Gastroesophageal sphincter (tissue), 4 donors: ENCODE results near the gene RBP3. TPM values are rescaled to one million over a fixed set of nuclear protein-coding genes. Genes with fewer than 3 reads are reported as not detected.

Source experiments
- ATAC-seq: fragments of 150-250 bp; one replicate; pipeline ENCODE4 v1.9.1; 2016; ENCODE audit warnings: mild to moderate bottlenecking, moderate library complexity
- H3K27ac ChIP-seq, 4 donors: fragments of 200-600 bp; sonication (generic) in 3 of 4; 1 replicate in 3 of 4; 2 replicates in 1 of 4; pipeline ENCODE4 v1.5.1; 2016 to 2019
- H3K27me3 ChIP-seq: fragments of 200-600 bp; sonication (generic); one replicate; pipeline ENCODE4 v1.5.1; 2019
- H3K36me3 ChIP-seq, 2 donors: fragments of 200-600 bp; sonication (generic); one replicate each; pipeline ENCODE4 v1.5.1; 2019; ENCODE audit warnings: control low read depth in 1 of 2
- H3K4me1 ChIP-seq, 3 donors: fragments of 200-600 bp; sonication (generic); 1 replicate in 2 of 3; 2 replicates in 1 of 3; pipeline ENCODE4 v1.5.1; 2016 to 2019; ENCODE audit warnings: control low read depth in 2 of 3
- H3K4me3 ChIP-seq, 2 donors: fragments of 200-600 bp; sonication (generic); one replicate each; pipeline ENCODE4 v1.5.1; 2019; ENCODE audit warnings: mild to moderate bottlenecking in 1 of 2, moderate library complexity in 1 of 2
- H3K9me3 ChIP-seq, 3 donors: fragments of 200-600 bp; sonication (generic); one replicate each; pipeline ENCODE4 v1.5.1; 2017 to 2019; ENCODE audit warnings: control low read depth in 2 of 3
- EP300 ChIP-seq: sonication (generic); formaldehyde crosslinking; IDR thresholded peaks from one replicate; pipeline ENCODE4 v1.6.1; 2017; ENCODE audit warnings: antibody characterized with exemption, mild to moderate bottlenecking
- POLR2A ChIP-seq, 2 donors: fragments of 450-650 bp; IDR thresholded peaks; one replicate each; pipeline ENCODE4 v1.6.1; 2017; ENCODE audit warnings: antibody characterized with exemption in 2 of 2, mild to moderate bottlenecking in 2 of 2, moderate library complexity in 1 of 2
- POLR2AphosphoS5 ChIP-seq: sonication (generic); formaldehyde crosslinking; IDR thresholded peaks from one replicate; pipeline ENCODE4 v1.6.1; 2017; ENCODE audit warnings: antibody characterized with exemption
- WGBS, 2 donors: methylation state at CpG; one replicate each; pipeline ENCODE4 v1.1.5; 2018; ENCODE audit warnings: low coverage in 1 of 2; 5-methylcytosine and 5-hydroxymethylcytosine counted together
- total RNA-seq, 4 donors: library from RNA; depleted of rRNA; stranded (reverse); fragments of >200 nt; gene quantifications; one replicate each; pipeline ENCODE4 v1.1.0, GENCODE V29; 2016
- TF ChIP-seq, protein P1 (sequence below), 4 experiments: fragments of 200-600 bp in 2 of 4; fragments of 450-650 bp in 2 of 4; sonication (generic) in 1 of 4; IDR thresholded peaks; one replicate each; pipeline ENCODE4 v1.5.1; 2017 to 2019; ENCODE audit warnings: antibody characterized with exemption in 4 of 4, mild to moderate bottlenecking in 2 of 4, moderate library complexity in 2 of 4

Gene RBP3
- total RNA-seq, 4 donors from 2014 or later, result not detected

DNA sequence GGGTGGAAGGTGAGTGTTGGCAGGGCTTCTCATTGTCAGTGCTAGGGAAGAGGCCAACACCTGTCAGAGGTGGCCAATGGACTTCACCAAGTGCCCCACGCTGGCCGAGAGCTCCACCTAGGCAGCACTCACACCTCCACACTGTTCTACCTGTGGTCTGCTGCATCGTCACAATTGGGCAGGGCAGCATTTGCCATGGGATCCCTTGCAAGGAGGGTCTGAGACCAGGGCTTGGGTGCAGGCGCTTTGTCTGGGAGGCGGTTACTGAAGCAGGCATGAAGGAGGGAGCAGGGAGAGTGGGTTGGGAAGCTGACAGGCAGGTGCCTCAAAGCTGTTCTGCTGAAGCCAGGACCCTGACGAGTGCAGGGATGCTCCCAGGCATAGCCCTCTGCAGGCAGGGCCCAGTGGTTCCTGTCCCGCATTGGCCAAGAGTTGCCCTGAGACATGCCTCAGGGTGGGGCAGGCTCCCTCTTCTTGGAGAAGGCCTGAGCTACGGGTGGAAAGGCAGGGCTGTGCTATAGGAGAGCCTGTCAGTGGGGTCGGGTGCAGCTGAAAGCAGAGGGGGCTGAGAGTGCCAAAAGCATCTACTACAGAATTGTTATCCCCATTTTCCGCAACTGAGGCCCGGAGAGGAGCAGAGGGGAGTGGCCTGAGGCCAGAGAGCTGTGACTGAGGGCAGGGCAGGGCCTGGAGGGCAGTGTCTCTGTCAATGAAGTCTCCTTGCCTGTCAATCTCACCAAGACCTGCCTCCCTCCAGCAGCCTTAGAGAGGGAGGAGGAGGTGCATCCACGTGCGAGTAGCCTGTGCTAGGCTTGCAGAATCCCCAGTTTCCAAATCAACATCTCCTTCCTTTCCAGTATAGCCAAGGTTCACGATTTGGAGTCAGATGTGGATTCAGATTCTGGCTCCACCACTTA, 4.0 kb downstream of the RBP3 start:
- no peaks in the 10 kb centered on the region for H3K4me1 ChIP-seq
- no peak for ATAC-seq
- H3K9me3 ChIP-seq, result no peaks in the 10 kb centered on the region
- no peak overlapping the region for H3K4me3 ChIP-seq
- no peaks in the 10 kb centered on the region for H3K27me3 ChIP-seq
- no peak overlapping the region for H3K27ac ChIP-seq
- TF ChIP-seq, protein P1, sequence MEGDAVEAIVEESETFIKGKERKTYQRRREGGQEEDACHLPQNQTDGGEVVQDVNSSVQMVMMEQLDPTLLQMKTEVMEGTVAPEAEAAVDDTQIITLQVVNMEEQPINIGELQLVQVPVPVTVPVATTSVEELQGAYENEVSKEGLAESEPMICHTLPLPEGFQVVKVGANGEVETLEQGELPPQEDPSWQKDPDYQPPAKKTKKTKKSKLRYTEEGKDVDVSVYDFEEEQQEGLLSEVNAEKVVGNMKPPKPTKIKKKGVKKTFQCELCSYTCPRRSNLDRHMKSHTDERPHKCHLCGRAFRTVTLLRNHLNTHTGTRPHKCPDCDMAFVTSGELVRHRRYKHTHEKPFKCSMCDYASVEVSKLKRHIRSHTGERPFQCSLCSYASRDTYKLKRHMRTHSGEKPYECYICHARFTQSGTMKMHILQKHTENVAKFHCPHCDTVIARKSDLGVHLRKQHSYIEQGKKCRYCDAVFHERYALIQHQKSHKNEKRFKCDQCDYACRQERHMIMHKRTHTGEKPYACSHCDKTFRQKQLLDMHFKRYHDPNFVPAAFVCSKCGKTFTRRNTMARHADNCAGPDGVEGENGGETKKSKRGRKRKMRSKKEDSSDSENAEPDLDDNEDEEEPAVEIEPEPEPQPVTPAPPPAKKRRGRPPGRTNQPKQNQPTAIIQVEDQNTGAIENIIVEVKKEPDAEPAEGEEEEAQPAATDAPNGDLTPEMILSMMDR (IDR thresholded peaks at IDR 0.05), result no peak
- no peak for TF ChIP-seq EP300
- no peaks in the 10 kb centered on the region for H3K36me3 ChIP-seq
- WGBS, 2 donors, result 80 to 93% methylated on average over 1 to 3 of the region's 14 CpGs

DNA sequence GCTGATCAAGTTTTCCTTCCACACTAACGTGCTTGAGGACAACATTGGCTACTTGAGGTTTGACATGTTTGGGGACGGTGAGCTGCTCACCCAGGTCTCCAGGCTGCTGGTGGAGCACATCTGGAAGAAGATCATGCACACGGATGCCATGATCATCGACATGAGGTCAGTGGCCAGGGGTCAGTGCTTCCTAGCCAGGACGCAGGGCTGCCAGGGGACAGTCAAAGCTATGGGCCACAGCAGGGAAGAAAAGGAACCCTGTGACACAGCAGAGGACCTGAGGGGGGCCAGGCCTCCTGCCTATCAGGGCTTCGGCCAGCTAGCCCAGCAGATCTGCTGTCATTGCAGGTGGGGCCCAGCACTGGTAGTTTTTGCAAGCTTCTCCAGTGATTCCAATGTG, 5.2 kb downstream of the RBP3 start:
- H3K27me3 ChIP-seq, result no peaks in the 10 kb centered on the region
- no peak overlapping the region for H3K27ac ChIP-seq
- no peak overlapping the region for H3K4me3 ChIP-seq
- ATAC-seq, result no peak
- no peaks in the 10 kb centered on the region for H3K9me3 ChIP-seq
- TF ChIP-seq POLR2AphosphoS5 (no peak), EP300 (no peak), POLR2A (IDR thresholded peaks at IDR 0.05) (no peak)
- TF ChIP-seq, protein P1 (IDR thresholded peaks at IDR 0.05), result no peak
- WGBS, 2 donors, result no CpG with 5 or more reads among the region's 6 CpGs
- no peaks in the 10 kb centered on the region for H3K36me3 ChIP-seq
- no peaks in the 10 kb centered on the region for H3K4me1 ChIP-seq

DNA sequence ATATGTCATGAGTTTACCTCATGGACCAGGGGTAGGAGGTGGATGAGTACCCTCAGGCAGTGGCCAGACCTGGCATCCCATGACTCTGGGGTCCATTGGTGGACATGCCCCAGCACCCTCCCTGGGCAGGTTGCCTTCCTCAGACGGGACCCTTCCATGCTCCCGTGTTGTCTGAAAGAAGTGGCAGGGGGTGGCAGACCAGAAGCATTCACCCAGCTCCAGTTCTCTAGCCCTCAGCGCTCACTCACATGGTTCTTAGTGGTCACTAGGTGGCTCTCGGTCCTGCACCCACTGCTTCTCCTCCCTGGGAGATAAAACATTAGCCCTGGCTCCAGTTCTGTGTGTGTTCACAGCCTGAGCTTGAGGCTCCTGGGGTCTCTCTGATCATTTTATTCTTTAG, 6.0 kb downstream of the RBP3 start:
- ATAC-seq, result no peak
- H3K27me3 ChIP-seq, result no peaks in the 10 kb centered on the region
- TF ChIP-seq POLR2A (IDR thresholded peaks at IDR 0.05) (no peak), POLR2AphosphoS5 (no peak), EP300 (no peak)
- TF ChIP-seq, protein P1 (IDR thresholded peaks at IDR 0.05), result no peak
- WGBS, 2 donors, result 61 to 64% methylated on average over 3 to 4 of the region's 4 CpGs
- no peaks in the 10 kb centered on the region for H3K4me1 ChIP-seq
- H3K9me3 ChIP-seq, result no peaks in the 10 kb centered on the region
- no peak overlapping the region for H3K4me3 ChIP-seq
- H3K36me3 ChIP-seq, result no peaks in the 10 kb centered on the region
- no peak overlapping the region for H3K27ac ChIP-seq

DNA sequence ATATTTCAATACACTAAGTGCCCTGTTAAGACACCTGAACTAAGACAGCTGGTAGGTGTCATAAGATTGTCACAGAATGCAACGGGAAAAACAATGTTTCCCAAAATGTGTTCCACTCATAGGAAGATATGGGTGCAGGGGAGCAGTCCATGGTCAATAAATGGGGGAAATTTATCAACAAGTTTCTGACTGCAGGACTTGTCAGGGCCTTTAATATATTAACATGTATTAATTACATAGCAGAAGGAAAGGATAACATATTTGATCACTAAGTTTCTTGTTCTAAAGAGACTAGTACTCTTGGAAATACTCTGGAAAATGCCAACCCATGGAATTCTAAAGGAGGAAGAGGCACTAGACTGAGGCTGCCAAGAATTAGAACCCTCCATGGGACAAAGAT, 6.7 kb downstream of the RBP3 start:
- TF ChIP-seq EP300 (no peak), POLR2A (IDR thresholded peaks at IDR 0.05) (no peak), POLR2AphosphoS5 (no peak)
- TF ChIP-seq, protein P1 (IDR thresholded peaks at IDR 0.05), result no peak
- Histone ChIP-seq H3K27me3 (no peaks in the 10 kb centered on the region), H3K4me1 (no peaks in the 10 kb centered on the region), H3K36me3 (no peaks in the 10 kb centered on the region), H3K27ac (no peak overlapping the region), H3K4me3 (no peak overlapping the region), H3K9me3 (no peaks in the 10 kb centered on the region)
- WGBS, 2 donors, result 50 to 75% methylated on average over 1 of the region's 1 CpG
- no peak for ATAC-seq

DNA sequence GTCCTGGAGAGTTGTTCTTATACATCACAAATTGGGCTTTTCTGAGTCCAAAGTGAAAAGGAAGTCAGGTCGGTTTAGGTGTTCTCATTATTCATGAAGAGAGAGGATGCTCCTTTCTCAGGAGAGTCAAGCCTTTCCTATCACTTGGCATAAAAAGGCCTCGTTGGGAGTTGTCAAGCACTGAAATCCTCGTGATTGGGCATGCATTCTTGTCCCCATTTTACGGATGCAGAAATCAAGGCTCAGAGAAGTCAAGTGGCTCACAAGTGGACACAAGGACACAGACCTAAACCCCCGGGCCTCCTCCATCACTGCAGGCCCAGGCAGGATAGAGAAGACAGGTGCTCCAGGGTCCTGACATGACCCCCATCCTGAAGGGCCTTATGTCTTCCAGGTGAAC, 8.5 kb downstream of the RBP3 start:
- Histone ChIP-seq H3K4me3 (no peak overlapping the region), H3K4me1 (no peaks in the 10 kb centered on the region), H3K27ac (no peak overlapping the region), H3K27me3 (no peaks in the 10 kb centered on the region), H3K36me3 (no peaks in the 10 kb centered on the region), H3K9me3 (no peaks in the 10 kb centered on the region)
- TF ChIP-seq, protein P1 (IDR thresholded peaks at IDR 0.05), result no peak
- no peak for TF ChIP-seq EP300
- no peak for TF ChIP-seq POLR2A (IDR thresholded peaks at IDR 0.05)
- no peak for TF ChIP-seq POLR2AphosphoS5
- no peak for ATAC-seq
- WGBS, 2 donors, result 85 to 100% methylated on average over 2 to 4 of the region's 5 CpGs
